SK-MEL-5 (cell line): ENCODE data around the gene WSB1. TPM values are rescaled to one million over a fixed set of nuclear protein-coding genes. Genes with fewer than 3 reads are reported as not detected.
A peak's percentile ranks its signal among the peaks of the same experiment; 100 is the strongest.
"Not testable (repeated sequence)": the region's sequence is repeated elsewhere in the genome, so short reads cannot be mapped to it uniquely, and the experiment has no call there.

ENCODE experiments used
- DNase-seq: peaks from one replicate; pipeline ENCODE4 v3.0.0-alpha.2; 2016; ENCODE audit warnings: low read depth, low spot score
- in situ Hi-C: cut with HindIII; loops from 2 replicates; pipeline ENCODE4 v1.10.0; 2016; ENCODE audit warnings: low sequenced_read_pairs, high pct_unique_total_duplicates, low pct_unique_long_range_greater_than_20kb
- total RNA-seq: library from RNA; depleted of rRNA; stranded (reverse); fragments of >200 nt; shearing (Covaris generic); gene quantifications from 2 replicates; pipeline ENCODE4 v1.2.3, GENCODE V29; 2014

WSB1 gene
- total RNA-seq, 1 experiment from 2014 or later = 88.0 TPM

DNA sequence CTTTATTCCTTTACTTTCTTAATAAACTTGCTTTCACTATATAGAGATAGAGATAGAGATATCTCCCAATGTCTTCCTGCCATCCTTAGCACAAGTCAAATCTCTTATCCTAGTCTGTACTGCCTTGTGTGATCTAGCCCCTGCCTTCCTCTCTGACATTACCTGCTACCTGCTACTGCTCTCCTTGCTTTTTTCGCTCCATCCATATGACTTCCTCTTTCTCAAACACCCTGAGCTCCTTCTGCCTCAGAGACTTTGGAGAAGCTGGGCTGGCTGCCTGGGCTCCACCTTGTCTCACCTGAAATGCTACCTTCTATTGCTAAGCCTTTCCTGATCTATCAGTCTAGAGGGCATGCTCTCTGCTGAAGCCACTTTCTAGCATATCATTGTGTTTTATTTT is 24.7 kb upstream of the WSB1 start:
- DNase-seq = no peak

DNA sequence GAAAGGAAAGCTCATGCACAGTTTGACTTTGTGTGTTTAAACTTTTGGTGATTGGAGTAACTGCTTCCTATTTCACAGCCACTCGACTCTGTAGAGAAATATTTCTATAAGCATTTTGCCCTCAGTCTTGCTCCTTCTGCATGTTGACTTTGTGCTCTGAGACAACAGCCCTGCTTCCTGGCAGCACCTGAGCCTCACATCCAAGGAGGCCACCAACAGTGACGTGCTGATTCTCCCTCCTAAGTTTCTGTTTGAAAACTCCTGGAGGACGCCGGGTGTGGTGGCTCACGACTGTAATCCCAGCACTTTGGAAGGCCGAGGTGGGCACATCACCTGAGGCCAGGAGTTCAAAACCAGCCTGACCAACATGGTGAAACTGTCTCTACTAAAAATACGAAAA is 23.9 kb upstream of the WSB1 start:
- DNase-seq = no peak
- in situ Hi-C loops = no loop called here

More for the DNA sequence above, 24.7 kb upstream of the WSB1 start:
- in situ Hi-C loops = no loop called here

DNA sequence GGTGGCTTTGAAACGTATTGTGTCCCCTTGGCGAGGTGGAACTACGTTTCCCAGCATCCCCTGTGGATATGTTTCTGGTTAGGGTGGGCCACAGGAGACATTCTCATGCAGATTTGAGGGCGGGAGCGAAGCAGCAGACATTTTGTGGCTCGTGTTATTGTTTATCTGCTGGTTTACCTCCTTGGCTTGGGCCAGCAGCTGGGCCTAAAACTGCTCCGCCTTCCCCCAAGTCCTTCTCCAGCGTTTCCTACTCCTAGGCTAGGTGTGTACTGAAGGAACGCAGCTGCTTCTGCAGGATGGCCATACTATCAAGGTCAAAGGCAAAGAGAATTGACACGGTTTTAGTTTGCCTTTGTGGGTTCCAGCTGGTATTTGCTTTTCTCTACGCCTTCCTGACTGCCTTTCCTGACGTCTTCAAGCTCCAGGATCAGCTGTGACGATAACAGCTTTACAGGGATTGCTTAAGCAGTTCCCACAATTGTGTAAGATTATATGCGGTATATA is 17.2 kb upstream of the WSB1 start:
- in situ Hi-C loops = no loop called here

DNA sequence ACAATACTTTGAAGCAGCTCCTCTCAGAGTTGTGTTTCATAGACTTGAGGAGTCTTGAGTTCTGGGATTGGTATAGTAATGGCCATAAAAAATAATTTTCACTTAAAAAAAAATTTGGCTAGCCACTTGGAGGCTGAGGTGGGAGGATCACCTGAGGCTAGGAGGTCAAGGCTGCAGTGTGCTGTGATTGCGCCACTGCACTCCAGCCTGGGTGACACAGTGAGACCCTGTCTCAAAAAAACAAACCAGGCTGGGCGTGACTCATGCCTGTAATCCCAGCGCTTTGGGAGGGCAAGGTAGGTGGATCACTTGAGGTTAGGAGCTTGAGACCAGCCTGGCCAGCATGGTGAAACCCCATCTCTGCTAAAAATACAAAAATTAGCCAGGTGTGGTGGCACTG is 14.8 kb upstream of the WSB1 start:
- in situ Hi-C loops, DNase-seq: not testable (repeated sequence)

More for the DNA sequence above, 17.2 kb upstream of the WSB1 start:
- DNase-seq = no peak

DNA sequence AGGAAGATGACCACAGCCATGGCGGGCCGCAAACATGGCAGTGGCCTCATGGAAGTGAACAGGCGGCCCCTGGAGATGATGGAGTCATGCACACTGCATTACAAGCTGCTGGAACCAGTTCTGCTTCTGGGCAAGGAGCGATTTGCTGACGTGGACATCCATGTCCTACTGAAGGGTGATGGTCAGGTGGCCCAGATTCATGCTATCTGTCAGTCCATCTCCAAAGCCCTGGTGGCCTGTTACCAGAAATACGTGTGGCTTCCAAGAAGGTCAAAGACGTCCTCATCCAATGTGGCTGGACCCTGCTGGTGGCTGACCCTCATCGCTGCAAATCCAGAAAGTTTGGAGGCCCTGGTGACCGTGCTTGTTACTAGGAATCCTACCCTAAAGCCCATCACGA is 13.4 kb upstream of the WSB1 start:
- in situ Hi-C loops = no loop called here
- DNase-seq = no peak

DNA sequence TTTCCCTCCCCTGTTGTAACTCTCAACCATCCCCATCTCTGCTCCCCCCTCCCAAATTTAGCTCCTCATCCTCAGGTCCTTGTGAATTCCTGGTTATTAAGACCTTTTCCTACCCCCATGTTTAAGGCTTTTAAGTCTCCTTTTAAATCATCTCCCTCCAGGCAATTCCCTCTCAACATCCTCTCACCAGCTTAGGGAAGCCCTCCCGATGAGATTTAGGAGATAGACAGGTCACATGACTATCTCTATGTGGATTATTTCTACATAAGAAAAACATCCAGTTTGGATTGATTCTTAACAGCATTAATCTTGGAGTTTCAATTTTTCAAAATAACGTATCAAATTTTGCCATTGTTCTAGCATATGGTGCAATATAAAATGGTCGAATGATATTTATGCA is 12.5 kb upstream of the WSB1 start:
- in situ Hi-C loops = no loop called here
- no peak for DNase-seq

DNA sequence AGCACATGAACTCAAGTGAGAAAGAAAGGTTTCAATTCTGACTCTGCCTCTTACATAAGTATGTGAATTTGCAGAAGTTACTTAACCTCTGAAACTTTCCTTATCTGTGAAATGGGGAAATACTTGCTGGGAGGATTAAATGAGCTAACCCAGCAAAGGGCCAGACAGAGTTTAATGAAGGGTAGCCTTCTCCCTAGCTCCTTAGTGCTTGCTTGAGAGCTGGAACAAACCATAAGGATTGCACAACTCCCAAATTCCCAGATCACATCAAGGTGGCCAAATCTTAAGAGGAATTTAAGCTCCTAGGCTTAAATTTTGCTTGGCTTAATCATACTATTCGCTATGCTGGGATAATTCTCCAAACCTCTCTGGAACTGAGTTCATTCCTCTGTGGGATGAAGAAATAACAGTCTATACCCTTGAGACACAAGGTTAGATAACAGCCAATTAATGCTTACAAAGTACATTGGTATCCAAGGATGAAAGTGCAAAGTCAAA is 11.8 kb upstream of the WSB1 start:
- in situ Hi-C loops = no loop called here
- DNase-seq = no peak

DNA sequence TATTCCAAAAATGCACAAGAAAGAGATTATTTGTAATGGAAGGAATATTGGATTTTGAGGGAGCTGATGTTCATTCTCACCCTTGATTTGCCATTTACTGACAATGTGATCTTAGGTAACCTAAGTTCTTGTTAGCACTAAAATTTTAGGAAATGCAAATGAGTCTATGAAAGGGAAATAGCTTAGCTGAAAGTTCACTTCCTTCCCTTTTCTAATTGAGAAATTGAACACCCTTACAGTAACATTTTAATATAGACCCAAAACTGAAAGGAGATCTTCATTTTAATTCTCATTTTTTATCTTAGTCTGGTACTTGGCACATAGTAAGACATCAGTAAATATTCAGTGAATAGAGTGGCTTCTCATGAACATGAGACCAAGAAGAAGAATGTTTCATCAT is 10.9 kb upstream of the WSB1 start:
- in situ Hi-C loops = no loop called here
- no peak for DNase-seq

DNA sequence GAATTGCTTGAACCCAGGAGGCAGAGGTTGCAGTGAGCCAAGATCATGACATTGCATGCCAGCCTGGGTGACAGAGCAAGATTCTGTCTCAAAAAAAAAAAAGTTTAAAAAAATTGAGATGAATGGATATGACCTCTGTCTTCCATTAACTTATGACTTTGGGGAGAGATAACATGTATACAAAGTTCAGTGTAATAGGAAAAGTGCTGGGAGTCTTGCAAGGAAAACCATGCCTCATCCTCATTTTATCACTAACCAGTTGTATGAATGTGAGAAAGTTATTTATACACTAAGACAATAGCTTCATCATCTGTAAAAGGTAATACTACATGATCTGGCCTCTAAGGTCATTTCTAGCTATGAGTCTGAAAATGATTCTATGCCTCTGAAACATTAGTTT is 10.2 kb upstream of the WSB1 start:
- in situ Hi-C loops = no loop called here
- no peak for DNase-seq

DNA sequence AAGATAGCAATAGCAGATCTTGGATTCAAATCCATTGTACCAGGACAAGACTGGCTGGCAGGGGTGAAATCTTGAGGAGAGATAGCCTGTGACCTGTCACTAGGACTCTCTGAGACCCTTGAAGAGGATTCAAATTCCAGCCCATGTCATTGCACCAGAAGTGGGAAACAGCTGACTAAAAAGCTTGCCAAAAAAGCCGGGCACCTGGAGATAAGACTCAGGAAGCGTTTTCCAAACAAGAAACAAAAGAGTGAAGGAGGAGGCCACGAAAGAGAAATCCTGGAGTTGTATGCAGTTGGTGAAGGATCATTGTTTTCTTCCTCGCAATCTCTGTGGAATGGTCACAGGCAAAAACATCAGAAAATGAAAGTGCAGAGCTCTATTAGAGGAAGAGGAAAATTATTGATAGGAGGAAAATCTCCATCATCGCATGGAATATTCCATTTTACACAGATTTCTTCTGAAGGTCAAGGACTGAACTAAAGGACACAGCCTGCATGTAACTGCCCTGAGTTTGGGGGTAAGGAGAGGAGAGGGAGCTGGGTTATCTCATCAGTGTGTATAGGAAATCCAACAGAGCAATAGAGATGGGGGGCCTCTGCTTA is 9.0 kb upstream of the WSB1 start:
- DNase-seq = no peak
- in situ Hi-C loops = no loop called here

DNA sequence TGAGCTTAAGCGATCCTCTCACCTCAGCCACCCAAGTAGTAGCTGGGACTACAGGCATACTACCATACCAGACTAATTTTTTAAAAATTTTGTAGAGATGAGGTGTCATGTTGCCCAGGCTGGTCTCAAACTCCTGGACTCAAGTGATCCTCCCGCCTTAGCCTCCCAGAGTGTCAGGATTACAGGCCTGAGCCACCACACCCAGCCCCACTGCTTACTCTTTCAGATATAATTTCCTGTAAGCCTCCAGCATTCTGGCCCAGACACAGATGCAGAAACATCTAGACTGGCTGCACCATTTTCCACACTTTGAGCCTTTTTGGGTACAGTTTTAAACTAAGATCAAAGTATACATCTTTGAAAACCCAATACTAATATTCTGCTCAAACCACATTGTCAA is 8.4 kb upstream of the WSB1 start:
- no peak for DNase-seq
- in situ Hi-C loops = no loop called here

DNA sequence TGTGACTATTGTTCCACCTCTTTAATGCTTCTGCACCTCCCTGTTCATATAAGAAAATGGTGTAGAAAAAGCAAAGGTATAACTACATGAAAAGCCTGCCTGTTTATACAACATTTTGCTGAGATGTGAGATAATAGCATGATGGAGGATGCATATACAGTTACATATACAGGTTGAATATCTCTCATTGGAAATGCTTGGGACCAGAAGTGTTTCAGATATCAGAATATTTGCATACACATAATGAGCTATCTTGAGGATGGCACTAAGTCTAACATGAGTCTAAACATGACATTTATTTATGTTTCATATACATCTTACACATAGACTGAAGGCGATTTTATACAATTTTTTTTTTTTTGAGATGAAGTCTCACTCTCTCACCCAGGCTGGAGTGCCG is 5.7 kb upstream of the WSB1 start:
- no peak for DNase-seq
- in situ Hi-C loops = no loop called here

DNA sequence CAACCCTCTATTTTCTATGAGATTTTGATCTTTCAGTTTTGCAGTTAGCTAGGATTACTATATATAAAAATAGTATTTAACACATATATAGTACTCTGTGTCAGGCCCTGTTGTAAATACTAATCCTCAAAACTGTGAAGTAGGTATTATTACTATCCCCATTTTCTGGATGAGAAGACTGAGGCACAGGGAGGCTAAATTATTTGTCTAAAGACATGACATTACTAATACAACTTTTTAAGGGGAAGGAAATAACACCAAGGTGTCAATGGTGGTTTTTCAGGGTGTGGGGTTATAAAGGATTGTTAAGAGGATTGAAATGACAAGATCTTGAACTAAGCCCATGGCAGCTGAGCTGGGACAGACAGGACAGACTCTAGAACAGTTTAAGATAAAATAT is 4.1 kb upstream of the WSB1 start:
- in situ Hi-C loops = no loop called here

DNA sequence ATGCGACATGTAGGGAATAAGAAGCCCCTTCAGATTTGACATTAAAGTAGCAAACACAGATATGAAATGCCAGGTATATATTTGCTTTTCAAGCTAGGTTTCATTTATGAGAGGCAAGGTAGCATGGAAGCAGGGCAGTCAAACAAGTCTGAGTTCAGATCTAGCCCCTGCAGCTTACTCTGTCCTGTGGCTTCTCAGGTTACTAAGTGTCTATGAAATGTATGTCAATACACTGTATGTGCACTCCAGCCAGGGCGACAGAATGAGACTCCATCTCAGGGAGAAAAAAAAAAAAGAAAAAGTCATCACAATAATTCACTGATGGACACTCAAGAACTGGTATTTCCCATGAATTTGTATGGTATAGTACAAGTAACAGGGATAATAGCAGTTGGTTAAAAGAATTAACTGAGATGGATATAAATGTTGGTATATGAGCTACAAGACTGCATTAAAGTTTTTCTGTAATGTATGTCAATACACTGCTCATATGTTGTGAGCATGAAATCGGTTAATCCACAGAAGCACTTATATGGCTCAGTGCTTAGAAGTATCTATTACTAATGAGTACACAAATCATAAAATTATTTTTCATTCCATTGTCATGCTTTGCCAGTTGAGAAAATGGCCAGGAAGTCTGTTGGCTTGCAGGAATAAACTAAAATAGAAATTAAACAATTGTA is 2.9 kb upstream of the WSB1 start:
- in situ Hi-C loops = no loop called here
- DNase-seq = no peak

More for the DNA sequence above, 4.1 kb upstream of the WSB1 start:
- DNase-seq = no peak

DNA sequence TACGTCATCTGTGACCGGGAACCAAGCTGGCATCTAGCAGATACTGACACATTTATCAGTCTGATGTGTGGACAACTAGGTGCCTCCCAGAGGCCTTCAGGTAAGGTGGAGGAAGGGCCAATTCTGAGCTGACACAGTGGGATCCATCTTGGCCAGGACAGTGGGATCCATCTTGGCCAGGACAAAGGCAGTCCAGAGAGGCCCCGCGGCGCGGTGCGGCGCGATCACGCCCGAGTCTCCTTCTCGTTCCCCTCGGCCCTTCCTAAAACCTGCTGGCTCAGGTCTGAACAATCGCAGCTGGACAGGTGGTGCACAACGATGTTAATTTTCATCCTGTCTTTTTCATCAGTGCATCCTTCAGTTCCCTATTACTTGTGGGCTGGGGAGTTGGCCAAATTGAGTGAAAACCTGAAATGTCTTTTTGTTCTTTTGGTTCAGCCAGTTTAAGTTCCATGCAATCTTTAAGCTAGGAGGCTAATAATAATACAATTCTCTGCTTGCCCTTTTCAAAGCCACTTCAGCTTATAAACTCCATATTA is 486 bp upstream of the WSB1 start:
- no peak for DNase-seq
- in situ Hi-C loops = no loop called here

DNA sequence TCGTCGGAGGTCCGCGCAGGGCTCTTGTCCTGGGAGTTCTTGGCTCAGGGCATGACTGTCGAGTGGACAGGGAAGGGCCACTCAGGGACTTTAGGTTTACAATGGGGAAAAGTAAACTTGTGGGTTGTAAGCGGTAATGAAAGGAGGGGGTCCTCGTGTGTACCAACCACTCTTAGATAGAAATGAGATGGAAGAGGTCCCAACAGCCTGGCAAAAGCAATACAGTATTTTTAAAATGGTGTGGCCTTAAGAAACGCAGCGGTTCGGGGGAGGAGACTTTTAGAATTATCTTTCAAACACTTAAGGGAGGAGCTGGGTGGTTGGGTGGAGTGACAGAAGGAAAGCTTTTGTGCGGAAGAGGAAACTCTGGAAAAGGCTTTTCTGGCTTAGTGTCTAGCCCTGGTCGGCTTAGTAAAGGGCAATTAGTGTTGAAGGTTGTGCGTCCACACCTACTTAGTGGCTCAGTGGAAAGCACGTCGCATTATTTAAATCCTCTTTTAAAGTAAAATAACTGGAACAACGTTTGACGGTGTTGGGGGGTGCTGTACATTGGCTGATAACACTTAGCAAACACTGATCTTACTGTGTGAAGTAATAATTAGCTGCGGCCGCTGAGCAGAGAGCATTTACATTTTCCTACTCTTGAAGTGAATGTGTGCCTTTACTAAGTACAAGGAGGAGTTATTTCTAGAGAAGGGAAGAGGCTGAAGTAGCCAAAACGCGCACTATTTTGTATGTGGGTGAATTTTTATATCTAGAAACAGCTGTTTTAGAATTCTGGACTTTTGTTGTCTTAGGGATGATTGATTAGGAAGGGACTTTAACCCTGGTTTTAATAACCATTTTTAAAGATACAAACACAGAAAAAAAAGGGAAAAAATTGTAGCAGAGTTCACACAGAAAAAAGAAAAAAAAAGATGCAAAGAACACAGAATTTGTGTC is 1.0 kb downstream of the WSB1 start:
- in situ Hi-C loops = no loop called here
- peak; percentile 85 for DNase-seq

DNA sequence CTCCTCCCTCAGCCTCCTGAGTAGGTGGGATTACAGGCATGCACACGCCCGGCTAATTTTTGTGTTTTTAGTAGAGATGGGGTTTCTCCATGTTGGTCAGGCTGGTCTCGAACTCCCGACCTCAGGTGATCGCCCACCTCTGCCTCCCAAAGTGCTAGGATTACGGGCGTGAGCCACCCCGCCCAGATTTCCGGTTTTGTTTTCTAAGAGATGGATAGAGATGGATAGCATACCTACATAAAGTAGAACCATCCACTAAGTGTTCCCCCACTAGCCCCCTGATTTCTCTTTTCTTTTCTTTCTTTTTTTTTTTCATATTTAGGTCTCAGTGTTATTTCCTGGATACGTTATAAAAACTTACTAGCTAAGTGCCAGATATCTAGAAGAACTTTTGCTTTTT is 2.0 kb downstream of the WSB1 start:
- in situ Hi-C loops = no loop called here
- no peak for DNase-seq

DNA sequence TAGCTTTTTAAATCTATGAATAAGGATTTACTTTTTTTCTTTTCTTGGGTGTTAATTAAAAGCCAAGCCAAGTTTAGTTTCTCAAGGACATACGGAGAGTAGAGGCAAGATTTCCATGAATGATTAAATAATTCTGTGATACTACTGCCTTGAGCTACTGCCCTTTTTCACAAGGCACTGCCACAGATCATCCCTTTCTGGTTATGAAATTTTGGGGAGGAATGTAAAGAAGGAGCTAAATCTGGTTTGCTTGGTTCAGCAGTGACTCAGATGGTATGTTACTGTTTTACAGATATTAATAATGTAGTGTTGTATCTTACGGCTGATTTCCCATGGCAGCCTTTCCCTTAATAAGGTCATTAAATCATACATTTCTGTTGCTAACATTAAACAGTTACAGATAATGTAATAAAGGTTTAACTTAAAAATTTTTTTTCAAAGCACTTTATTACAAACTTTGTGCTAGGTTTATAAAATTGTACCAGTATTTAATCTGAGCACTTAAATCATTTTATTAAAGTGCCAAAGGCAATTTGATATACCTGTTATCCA is 2.6 kb downstream of the WSB1 start:
- peak; percentile 37 for DNase-seq
- in situ Hi-C loops = no loop called here
